Neural progenitor cell (in vitro differentiated cells): ENCODE measurements around the gene POLK.
"Not testable (repeated sequence)": the region's sequence is repeated elsewhere in the genome, so short reads cannot be mapped to it uniquely, and the experiment has no call there.

Experiments used
- EZH2 ChIP-seq: fragments of 200-600 bp; sonication (generic); IDR thresholded peaks from 2 replicates; pipeline ENCODE4 v1.6.1; 2017; ENCODE audit warnings: antibody characterized with exemption, mild to moderate bottlenecking, moderate library complexity
- EZH2phosphoT487 ChIP-seq: fragments of 200-600 bp; sonication (generic); IDR thresholded peaks from 2 replicates; pipeline ENCODE4 v1.6.1; 2017; ENCODE audit warnings: antibody characterized with exemption
- TF ChIP-seq, protein P1 (sequence below): fragments of 200-600 bp; sonication (generic); IDR thresholded peaks from 2 replicates; pipeline ENCODE4 v1.5.1; 2017; ENCODE audit warnings: antibody characterized with exemption, mild to moderate bottlenecking

DNA sequence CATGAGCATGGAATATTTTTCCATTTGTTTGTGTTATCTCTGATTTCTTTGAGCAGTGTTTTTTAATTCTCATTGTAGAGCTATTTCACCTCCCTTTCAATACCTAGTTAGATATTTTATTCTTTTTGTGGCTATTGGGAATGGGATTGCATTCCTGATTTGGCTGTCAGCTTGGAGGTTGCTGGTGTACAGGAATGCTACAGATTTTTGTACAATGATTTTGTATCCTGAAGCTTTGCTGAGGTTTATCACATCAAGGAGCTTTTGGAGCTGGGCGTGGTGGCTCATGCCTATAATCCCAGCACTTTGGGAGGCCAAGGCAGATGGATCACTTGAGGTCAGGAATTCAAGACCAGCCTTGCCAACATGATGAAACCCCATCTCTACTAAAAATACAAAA lies 22.0 kb downstream of the POLK start:
- not testable (repeated sequence) for TF ChIP-seq EZH2phosphoT487, EZH2
- TF ChIP-seq, protein P1, sequence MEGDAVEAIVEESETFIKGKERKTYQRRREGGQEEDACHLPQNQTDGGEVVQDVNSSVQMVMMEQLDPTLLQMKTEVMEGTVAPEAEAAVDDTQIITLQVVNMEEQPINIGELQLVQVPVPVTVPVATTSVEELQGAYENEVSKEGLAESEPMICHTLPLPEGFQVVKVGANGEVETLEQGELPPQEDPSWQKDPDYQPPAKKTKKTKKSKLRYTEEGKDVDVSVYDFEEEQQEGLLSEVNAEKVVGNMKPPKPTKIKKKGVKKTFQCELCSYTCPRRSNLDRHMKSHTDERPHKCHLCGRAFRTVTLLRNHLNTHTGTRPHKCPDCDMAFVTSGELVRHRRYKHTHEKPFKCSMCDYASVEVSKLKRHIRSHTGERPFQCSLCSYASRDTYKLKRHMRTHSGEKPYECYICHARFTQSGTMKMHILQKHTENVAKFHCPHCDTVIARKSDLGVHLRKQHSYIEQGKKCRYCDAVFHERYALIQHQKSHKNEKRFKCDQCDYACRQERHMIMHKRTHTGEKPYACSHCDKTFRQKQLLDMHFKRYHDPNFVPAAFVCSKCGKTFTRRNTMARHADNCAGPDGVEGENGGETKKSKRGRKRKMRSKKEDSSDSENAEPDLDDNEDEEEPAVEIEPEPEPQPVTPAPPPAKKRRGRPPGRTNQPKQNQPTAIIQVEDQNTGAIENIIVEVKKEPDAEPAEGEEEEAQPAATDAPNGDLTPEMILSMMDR: not testable (repeated sequence)
